WTC11 (cell line): ENCODE data around the gene FLCN. TPM values are rescaled to one million over a fixed set of nuclear protein-coding genes. Genes with fewer than 3 reads are reported as not detected.

Experiments used
- ATAC-seq: fragments of 200-7000 bp; cut with Tn5 transposase; 2 replicates; pipeline ENCODE4 v1.10.0; 2021; ENCODE audit warnings: mild to moderate bottlenecking, moderate library complexity
- CTCF ChIA-PET: fragments of 300-600 bp; sonication (Branson Sonifier 250); formaldehyde crosslinking; loops from one replicate; lab custom pipeline; 2021; ENCODE audit warnings: antibody characterized with exemption; lab: Charles Lee
- POLR2A ChIA-PET: fragments of 350-600 bp; sonication (Branson Sonifier 250); formaldehyde crosslinking; loops from one replicate; lab custom pipeline; 2021; ENCODE audit warnings: antibody characterized with exemption; lab: Charles Lee
- DNase-seq: peaks from one replicate; pipeline ENCODE4 v3.0.0; 2021; ENCODE audit warnings: low spot score
- H3K27ac Mint-ChIP-seq: 2 replicates; pipeline ENCODE4 v1.8.0; 2021; ENCODE audit warnings: mixed read lengths
- H3K27me3 Mint-ChIP-seq: 2 replicates; pipeline ENCODE4 v1.8.0; 2021; ENCODE audit warnings: low read depth, mild to moderate bottlenecking, moderate library complexity, mixed read lengths
- H3K36me3 Mint-ChIP-seq: 2 replicates; pipeline ENCODE4 v1.8.0; 2021; ENCODE audit warnings: mixed read lengths
- H3K4me1 Mint-ChIP-seq: 2 replicates; pipeline ENCODE4 v1.8.0; 2022; ENCODE audit warnings: mixed read lengths
- H3K4me3 Mint-ChIP-seq: 2 replicates; pipeline ENCODE4 v1.8.0; 2021; ENCODE audit warnings: mild to moderate bottlenecking, moderate library complexity, mixed read lengths
- H3K9me3 Mint-ChIP-seq: 2 replicates; pipeline ENCODE4 v1.8.0; 2021; ENCODE audit warnings: mixed read lengths
- ATF1 ChIP-seq: sonication (generic); formaldehyde crosslinking; IDR thresholded peaks from 2 replicates; pipeline ENCODE4 v1.8.1; 2023; ENCODE audit warnings: mild to moderate bottlenecking, moderate library complexity, missing genetic modification reagents
- CBFB ChIP-seq: sonication (generic); formaldehyde crosslinking; IDR thresholded peaks from 2 replicates; pipeline ENCODE4 v1.8.1; 2022; ENCODE audit warnings: mild to moderate bottlenecking, low read depth, missing genetic modification reagents
- ELF4 ChIP-seq: sonication (generic); formaldehyde crosslinking; IDR thresholded peaks from 2 replicates; pipeline ENCODE4 v1.8.1; 2022; ENCODE audit warnings: low read depth, mild to moderate bottlenecking, moderate library complexity, missing genetic modification reagents
- FOXK1 ChIP-seq: sonication (generic); formaldehyde crosslinking; IDR thresholded peaks from 2 replicates; pipeline ENCODE4 v1.8.0; 2022; ENCODE audit warnings: mild to moderate bottlenecking, moderate library complexity, missing genetic modification reagents
- JAZF1 ChIP-seq: fragments of 250-450 bp; sonication (Bioruptor Pico); IDR thresholded peaks from 2 replicates; pipeline ENCODE4 v1.9.0; 2021; ENCODE audit warnings: moderate library complexity, mild to moderate bottlenecking, inconsistent platforms
- KAT7 ChIP-seq: sonication (generic); formaldehyde crosslinking; IDR thresholded peaks from 2 replicates; pipeline ENCODE4 v1.8.1; 2023; ENCODE audit warnings: missing genetic modification reagents, mild to moderate bottlenecking, borderline replicate concordance
- NFE2L1 ChIP-seq: sonication (generic); formaldehyde crosslinking; IDR thresholded peaks from 2 replicates; pipeline ENCODE4 v1.8.1; 2023; ENCODE audit warnings: missing genetic modification reagents
- NR2C2 ChIP-seq: sonication (generic); formaldehyde crosslinking; IDR thresholded peaks from 2 replicates; pipeline ENCODE4 v1.8.0; 2022; ENCODE audit warnings: mild to moderate bottlenecking, missing genetic modification reagents
- RORB ChIP-seq: fragments of 250-450 bp; sonication (Bioruptor Pico); IDR thresholded peaks from 2 replicates; pipeline ENCODE4 v1.9.0; 2021; ENCODE audit warnings: mild to moderate bottlenecking
- ZNF423 ChIP-seq: fragments of 250-450 bp; sonication (Bioruptor Pico); IDR thresholded peaks from 2 replicates; pipeline ENCODE4 v2.1.2; 2022; ENCODE audit warnings: mild to moderate bottlenecking, moderate library complexity
- ZNF671 ChIP-seq: fragments of 250-450 bp; sonication (Bioruptor Pico); IDR thresholded peaks from 2 replicates; pipeline ENCODE4 v1.8.0; 2021; ENCODE audit warnings: mild to moderate bottlenecking
- total RNA-seq: library from RNA; stranded (reverse); gene quantifications from 3 replicates; pipeline ENCODE4 v1.2.3, GENCODE V29; 2021
- TF ChIP-seq, protein P1 (sequence below): fragments of 250-450 bp; sonication (Bioruptor Pico); IDR thresholded peaks from 2 replicates; pipeline ENCODE4 v1.9.0; 2021; ENCODE audit warnings: mild to moderate bottlenecking
- TF ChIP-seq, protein P2 (sequence below): sonication (generic); formaldehyde crosslinking; IDR thresholded peaks from 2 replicates; pipeline ENCODE4 v1.8.1; 2022; ENCODE audit warnings: low read depth, missing genetic modification reagents, borderline replicate concordance
- TF ChIP-seq, protein P3 (sequence below): sonication (generic); formaldehyde crosslinking; conservative IDR thresholded peaks from 2 replicates; pipeline ENCODE4 v1.8.1; 2023; ENCODE audit warnings: mild to moderate bottlenecking, low read depth, missing genetic modification reagents, moderate library complexity
- TF ChIP-seq, protein P4 (sequence below): sonication (generic); formaldehyde crosslinking; IDR thresholded peaks from 2 replicates; pipeline ENCODE4 v1.8.0; 2023; ENCODE audit warnings: mild to moderate bottlenecking, missing genetic modification reagents
- TF ChIP-seq, protein P5 (sequence below): sonication (generic); formaldehyde crosslinking; IDR thresholded peaks from 2 replicates; pipeline ENCODE4 v1.8.1; 2023; ENCODE audit warnings: mild to moderate bottlenecking, missing genetic modification reagents
- TF ChIP-seq, protein P6 (sequence below): sonication (generic); formaldehyde crosslinking; IDR thresholded peaks from 2 replicates; pipeline ENCODE4 v1.8.1; 2023; ENCODE audit warnings: mild to moderate bottlenecking, missing genetic modification reagents

FLCN gene
- total RNA-seq, 1 experiment from 2014 or later, result 40.8 TPM

DNA sequence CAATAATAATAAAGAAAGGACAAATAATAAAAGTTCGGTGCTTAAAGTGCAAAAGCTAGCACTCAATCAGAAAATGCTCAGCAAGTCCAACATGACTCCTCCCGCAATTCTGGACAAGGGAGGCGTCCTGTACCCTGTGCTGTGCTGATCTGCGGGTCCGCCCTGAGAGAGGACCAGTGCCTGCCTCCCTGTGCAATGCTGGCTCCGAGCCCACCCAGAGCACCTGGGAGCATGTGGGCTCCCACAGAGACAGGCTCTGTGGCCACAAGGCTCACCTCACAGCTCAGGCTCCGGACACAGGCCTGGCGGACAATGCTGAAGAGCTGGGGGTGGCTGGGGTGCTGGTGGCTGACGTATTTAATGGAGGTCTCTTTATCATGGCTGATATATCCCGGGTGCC, 11.1 kb downstream of the FLCN start:
- peaks cover 81% of the 10 kb centered on the region for H3K36me3 Mint-ChIP-seq
- CTCF ChIA-PET, result interaction anchor here (1.1 kb wide), 1 partner anchor 84 kb away, joined by 3 read pairs; no protein-coding TSS in a partner anchor
- H3K27ac Mint-ChIP-seq, result no peak overlapping the region
- H3K4me3 Mint-ChIP-seq, result no peak overlapping the region
- POLR2A ChIA-PET, result no interaction called here
- H3K9me3 Mint-ChIP-seq, result no peaks in the 10 kb centered on the region
- ATAC-seq, result no peak
- no peak for DNase-seq
- no peaks in the 10 kb centered on the region for H3K4me1 Mint-ChIP-seq
- H3K27me3 Mint-ChIP-seq, result no peaks in the 10 kb centered on the region
- TF ChIP-seq, protein P1, sequence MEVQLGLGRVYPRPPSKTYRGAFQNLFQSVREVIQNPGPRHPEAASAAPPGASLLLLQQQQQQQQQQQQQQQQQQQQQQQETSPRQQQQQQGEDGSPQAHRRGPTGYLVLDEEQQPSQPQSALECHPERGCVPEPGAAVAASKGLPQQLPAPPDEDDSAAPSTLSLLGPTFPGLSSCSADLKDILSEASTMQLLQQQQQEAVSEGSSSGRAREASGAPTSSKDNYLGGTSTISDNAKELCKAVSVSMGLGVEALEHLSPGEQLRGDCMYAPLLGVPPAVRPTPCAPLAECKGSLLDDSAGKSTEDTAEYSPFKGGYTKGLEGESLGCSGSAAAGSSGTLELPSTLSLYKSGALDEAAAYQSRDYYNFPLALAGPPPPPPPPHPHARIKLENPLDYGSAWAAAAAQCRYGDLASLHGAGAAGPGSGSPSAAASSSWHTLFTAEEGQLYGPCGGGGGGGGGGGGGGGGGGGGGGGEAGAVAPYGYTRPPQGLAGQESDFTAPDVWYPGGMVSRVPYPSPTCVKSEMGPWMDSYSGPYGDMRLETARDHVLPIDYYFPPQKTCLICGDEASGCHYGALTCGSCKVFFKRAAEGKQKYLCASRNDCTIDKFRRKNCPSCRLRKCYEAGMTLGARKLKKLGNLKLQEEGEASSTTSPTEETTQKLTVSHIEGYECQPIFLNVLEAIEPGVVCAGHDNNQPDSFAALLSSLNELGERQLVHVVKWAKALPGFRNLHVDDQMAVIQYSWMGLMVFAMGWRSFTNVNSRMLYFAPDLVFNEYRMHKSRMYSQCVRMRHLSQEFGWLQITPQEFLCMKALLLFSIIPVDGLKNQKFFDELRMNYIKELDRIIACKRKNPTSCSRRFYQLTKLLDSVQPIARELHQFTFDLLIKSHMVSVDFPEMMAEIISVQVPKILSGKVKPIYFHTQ (CRISPR knock-in tag), result no peak
- TF ChIP-seq ZNF671 (CRISPR knock-in tag) (no peak), JAZF1 (CRISPR knock-in tag) (no peak), NFE2L1 (CRISPR knock-in tag) (no peak), KAT7 (CRISPR knock-in tag) (no peak), ZNF423 (CRISPR knock-in tag) (no peak), FOXK1 (CRISPR knock-in tag) (no peak), NR2C2 (CRISPR knock-in tag) (no peak), CBFB (CRISPR knock-in tag) (no peak), ATF1 (CRISPR knock-in tag) (no peak), ELF4 (CRISPR knock-in tag) (no peak), RORB (CRISPR knock-in tag) (no peak)
- TF ChIP-seq, protein P2, sequence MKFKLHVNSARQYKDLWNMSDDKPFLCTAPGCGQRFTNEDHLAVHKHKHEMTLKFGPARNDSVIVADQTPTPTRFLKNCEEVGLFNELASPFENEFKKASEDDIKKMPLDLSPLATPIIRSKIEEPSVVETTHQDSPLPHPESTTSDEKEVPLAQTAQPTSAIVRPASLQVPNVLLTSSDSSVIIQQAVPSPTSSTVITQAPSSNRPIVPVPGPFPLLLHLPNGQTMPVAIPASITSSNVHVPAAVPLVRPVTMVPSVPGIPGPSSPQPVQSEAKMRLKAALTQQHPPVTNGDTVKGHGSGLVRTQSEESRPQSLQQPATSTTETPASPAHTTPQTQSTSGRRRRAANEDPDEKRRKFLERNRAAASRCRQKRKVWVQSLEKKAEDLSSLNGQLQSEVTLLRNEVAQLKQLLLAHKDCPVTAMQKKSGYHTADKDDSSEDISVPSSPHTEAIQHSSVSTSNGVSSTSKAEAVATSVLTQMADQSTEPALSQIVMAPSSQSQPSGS (CRISPR knock-in tag), result no peak
- TF ChIP-seq, protein P3, sequence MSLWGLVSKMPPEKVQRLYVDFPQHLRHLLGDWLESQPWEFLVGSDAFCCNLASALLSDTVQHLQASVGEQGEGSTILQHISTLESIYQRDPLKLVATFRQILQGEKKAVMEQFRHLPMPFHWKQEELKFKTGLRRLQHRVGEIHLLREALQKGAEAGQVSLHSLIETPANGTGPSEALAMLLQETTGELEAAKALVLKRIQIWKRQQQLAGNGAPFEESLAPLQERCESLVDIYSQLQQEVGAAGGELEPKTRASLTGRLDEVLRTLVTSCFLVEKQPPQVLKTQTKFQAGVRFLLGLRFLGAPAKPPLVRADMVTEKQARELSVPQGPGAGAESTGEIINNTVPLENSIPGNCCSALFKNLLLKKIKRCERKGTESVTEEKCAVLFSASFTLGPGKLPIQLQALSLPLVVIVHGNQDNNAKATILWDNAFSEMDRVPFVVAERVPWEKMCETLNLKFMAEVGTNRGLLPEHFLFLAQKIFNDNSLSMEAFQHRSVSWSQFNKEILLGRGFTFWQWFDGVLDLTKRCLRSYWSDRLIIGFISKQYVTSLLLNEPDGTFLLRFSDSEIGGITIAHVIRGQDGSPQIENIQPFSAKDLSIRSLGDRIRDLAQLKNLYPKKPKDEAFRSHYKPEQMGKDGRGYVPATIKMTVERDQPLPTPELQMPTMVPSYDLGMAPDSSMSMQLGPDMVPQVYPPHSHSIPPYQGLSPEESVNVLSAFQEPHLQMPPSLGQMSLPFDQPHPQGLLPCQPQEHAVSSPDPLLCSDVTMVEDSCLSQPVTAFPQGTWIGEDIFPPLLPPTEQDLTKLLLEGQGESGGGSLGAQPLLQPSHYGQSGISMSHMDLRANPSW (CRISPR knock-in tag), result no peak
- TF ChIP-seq, protein P4, sequence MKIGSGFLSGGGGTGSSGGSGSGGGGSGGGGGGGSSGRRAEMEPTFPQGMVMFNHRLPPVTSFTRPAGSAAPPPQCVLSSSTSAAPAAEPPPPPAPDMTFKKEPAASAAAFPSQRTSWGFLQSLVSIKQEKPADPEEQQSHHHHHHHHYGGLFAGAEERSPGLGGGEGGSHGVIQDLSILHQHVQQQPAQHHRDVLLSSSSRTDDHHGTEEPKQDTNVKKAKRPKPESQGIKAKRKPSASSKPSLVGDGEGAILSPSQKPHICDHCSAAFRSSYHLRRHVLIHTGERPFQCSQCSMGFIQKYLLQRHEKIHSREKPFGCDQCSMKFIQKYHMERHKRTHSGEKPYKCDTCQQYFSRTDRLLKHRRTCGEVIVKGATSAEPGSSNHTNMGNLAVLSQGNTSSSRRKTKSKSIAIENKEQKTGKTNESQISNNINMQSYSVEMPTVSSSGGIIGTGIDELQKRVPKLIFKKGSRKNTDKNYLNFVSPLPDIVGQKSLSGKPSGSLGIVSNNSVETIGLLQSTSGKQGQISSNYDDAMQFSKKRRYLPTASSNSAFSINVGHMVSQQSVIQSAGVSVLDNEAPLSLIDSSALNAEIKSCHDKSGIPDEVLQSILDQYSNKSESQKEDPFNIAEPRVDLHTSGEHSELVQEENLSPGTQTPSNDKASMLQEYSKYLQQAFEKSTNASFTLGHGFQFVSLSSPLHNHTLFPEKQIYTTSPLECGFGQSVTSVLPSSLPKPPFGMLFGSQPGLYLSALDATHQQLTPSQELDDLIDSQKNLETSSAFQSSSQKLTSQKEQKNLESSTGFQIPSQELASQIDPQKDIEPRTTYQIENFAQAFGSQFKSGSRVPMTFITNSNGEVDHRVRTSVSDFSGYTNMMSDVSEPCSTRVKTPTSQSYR (CRISPR knock-in tag), result no peak
- TF ChIP-seq, protein P5, sequence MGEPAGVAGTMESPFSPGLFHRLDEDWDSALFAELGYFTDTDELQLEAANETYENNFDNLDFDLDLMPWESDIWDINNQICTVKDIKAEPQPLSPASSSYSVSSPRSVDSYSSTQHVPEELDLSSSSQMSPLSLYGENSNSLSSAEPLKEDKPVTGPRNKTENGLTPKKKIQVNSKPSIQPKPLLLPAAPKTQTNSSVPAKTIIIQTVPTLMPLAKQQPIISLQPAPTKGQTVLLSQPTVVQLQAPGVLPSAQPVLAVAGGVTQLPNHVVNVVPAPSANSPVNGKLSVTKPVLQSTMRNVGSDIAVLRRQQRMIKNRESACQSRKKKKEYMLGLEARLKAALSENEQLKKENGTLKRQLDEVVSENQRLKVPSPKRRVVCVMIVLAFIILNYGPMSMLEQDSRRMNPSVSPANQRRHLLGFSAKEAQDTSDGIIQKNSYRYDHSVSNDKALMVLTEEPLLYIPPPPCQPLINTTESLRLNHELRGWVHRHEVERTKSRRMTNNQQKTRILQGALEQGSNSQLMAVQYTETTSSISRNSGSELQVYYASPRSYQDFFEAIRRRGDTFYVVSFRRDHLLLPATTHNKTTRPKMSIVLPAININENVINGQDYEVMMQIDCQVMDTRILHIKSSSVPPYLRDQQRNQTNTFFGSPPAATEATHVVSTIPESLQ (CRISPR knock-in tag), result no peak
- TF ChIP-seq, protein P6, sequence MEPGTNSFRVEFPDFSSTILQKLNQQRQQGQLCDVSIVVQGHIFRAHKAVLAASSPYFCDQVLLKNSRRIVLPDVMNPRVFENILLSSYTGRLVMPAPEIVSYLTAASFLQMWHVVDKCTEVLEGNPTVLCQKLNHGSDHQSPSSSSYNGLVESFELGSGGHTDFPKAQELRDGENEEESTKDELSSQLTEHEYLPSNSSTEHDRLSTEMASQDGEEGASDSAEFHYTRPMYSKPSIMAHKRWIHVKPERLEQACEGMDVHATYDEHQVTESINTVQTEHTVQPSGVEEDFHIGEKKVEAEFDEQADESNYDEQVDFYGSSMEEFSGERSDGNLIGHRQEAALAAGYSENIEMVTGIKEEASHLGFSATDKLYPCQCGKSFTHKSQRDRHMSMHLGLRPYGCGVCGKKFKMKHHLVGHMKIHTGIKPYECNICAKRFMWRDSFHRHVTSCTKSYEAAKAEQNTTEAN, result no peak
